Neuronal stem cell (in vitro differentiated cells): ENCODE results near the gene TGFB2.

Source experiments
- DNase-seq: peaks from one replicate; pipeline ENCODE4 v3.0.0-alpha.2; 2013; ENCODE audit warnings: low spot score
- H2AFZ ChIP-seq: one replicate; pipeline ENCODE4 v1.6.1; 2013; ENCODE audit warnings: mild to moderate bottlenecking, low read length, inconsistent platforms
- H2AK5ac ChIP-seq: 2 replicates; pipeline ENCODE4 v1.6.1; 2013; ENCODE audit warnings: low read depth, mild to moderate bottlenecking, inconsistent platforms, low read length, moderate library complexity, mixed read lengths
- H2BK120ac ChIP-seq: 2 replicates; pipeline ENCODE4 v1.6.1; 2013; ENCODE audit warnings: low read depth, mild to moderate bottlenecking, inconsistent platforms, low read length, moderate library complexity, mixed read lengths
- H2BK12ac ChIP-seq: one replicate; pipeline ENCODE4 v1.6.1; 2013; ENCODE audit warnings: low read length, inconsistent platforms
- H2BK15ac ChIP-seq: 2 replicates; pipeline ENCODE4 v1.6.1; 2013; ENCODE audit warnings: mild to moderate bottlenecking, low read length, inconsistent platforms, mixed read lengths
- H2BK5ac ChIP-seq: one replicate; pipeline ENCODE4 v1.6.1; 2013; ENCODE audit warnings: inconsistent platforms, mild to moderate bottlenecking, low read length, moderate library complexity
- H3K14ac ChIP-seq: one replicate; pipeline ENCODE4 v1.6.1; 2013; ENCODE audit warnings: low read length, inconsistent platforms
- H3K18ac ChIP-seq: 2 replicates; pipeline ENCODE4 v1.6.1; 2013; ENCODE audit warnings: low read length, inconsistent platforms
- H3K23ac ChIP-seq: 2 replicates; pipeline ENCODE4 v1.6.1; 2013; ENCODE audit warnings: low read depth, mild to moderate bottlenecking, mixed read lengths, low read length, inconsistent platforms; ENCODE audit not compliant: poor library complexity
- H3K27ac ChIP-seq: replicated peaks from 3 replicates; pipeline ENCODE4 v1.5.1; 2013; ENCODE audit warnings: low read length, inconsistent platforms
- H3K27me3 ChIP-seq, 3 experiments: 2 replicates each; pipeline ENCODE4 v1.6.1; 2013; ENCODE audit warnings: low read length in 3 of 3, mild to moderate bottlenecking in 2 of 3, inconsistent platforms in 1 of 3, low read depth in 1 of 3, mixed read lengths in 1 of 3, moderate library complexity in 1 of 3; ENCODE audit not compliant: control insufficient read depth in 3 of 3, insufficient read depth in 3 of 3
- H3K36me3 ChIP-seq, 2 donors: replicated peaks in 1 of 2; 2 replicates each; pipeline ENCODE4 v1.6.1; 2013; ENCODE audit warnings: low read length in 2 of 2; ENCODE audit not compliant: control insufficient read depth in 2 of 2, insufficient read depth in 2 of 2
- H3K4ac ChIP-seq: 2 replicates; pipeline ENCODE4 v1.6.1; 2013; ENCODE audit warnings: inconsistent platforms, mild to moderate bottlenecking, low read length, moderate library complexity
- H3K4me1 ChIP-seq, 2 donors: 1 replicate in 1 of 2; 2 replicates in 1 of 2; pipeline ENCODE4 v1.6.1; 2013; ENCODE audit warnings: low read length in 2 of 2, low read depth in 1 of 2; ENCODE audit not compliant: control insufficient read depth in 2 of 2, insufficient read depth in 1 of 2
- H3K4me2 ChIP-seq: one replicate; pipeline ENCODE4 v1.6.1; 2013; ENCODE audit warnings: mild to moderate bottlenecking, low read length, inconsistent platforms; ENCODE audit not compliant: insufficient read depth, poor library complexity, severe bottlenecking
- H3K4me3 ChIP-seq, 2 donors: 2 replicates each; pipeline ENCODE4 v1.5.1; 2013; ENCODE audit warnings: low read length in 2 of 2, mild to moderate bottlenecking in 2 of 2, inconsistent platforms in 1 of 2, moderate library complexity in 1 of 2
- H3K79me1 ChIP-seq: one replicate; pipeline ENCODE4 v1.6.1; 2013; ENCODE audit warnings: low read depth, mild to moderate bottlenecking, inconsistent platforms, low read length, moderate library complexity
- H3K9ac ChIP-seq: one replicate; pipeline ENCODE4 v1.6.1; 2013; ENCODE audit warnings: mild to moderate bottlenecking, low read depth, low read length, inconsistent platforms; ENCODE audit not compliant: poor library complexity
- H3K9me3 ChIP-seq, 2 donors: replicated peaks in 1 of 2; 2 replicates each; pipeline versions ENCODE3 to v1.6.1; 2013; ENCODE audit warnings: low read length in 2 of 2, mild to moderate bottlenecking in 2 of 2, inconsistent platforms in 1 of 2, low read depth in 1 of 2, mixed read lengths in 1 of 2, moderate library complexity in 1 of 2; ENCODE audit not compliant: control insufficient read depth in 2 of 2, insufficient read depth in 1 of 2
- H4K8ac ChIP-seq: one replicate; pipeline ENCODE4 v1.6.1; 2013; ENCODE audit warnings: low read depth, mild to moderate bottlenecking, inconsistent platforms, low read length, moderate library complexity
- H4K91ac ChIP-seq: one replicate; pipeline ENCODE4 v1.6.1; 2013; ENCODE audit warnings: low read length, low read depth, mild to moderate bottlenecking, inconsistent platforms; ENCODE audit not compliant: poor library complexity
- WGBS, 2 donors: extraction: QIAGEN DNeasy Blood & Tissue Kit; methylation state at CpG; one replicate each; pipeline ENCODE4 v1.1.7; 2013; ENCODE audit warnings: missing lambda C conversion rate in 2 of 2, mixed read lengths in 1 of 2; ENCODE audit not compliant: insufficient read length in 2 of 2, insufficient replicate concordance in 1 of 2; ENCODE audit errors: extremely low coverage in 2 of 2; 5-methylcytosine and 5-hydroxymethylcytosine counted together

Gene TGFB2

DNA sequence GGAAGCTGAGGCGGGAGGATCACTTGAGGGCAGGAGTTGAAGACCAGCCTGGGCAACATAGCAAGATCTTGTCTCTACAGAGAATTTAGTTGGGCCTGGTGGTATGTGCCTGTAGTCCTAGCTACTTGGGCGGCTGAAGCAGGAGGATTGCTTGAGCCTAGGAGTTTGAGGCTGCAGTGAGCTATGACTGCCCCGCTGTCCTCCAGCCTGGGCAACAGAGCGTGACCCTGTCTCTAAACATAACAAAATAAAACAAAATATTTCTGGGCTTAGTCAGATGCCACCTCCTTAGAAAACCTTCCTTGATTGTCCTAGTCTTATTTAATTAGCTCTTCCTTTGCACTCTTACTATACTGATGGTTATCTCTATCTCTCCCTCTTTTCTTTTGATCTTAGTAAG is 8.5 kb downstream of the TGFB2 start:
- Histone ChIP-seq H3K79me1 (no peaks in the 10 kb centered on the region), H3K27me3 (no peaks in the 10 kb centered on the region), H3K27ac (no peak overlapping the region), H3K14ac (no peak overlapping the region), H3K4ac (no peak overlapping the region), H2BK15ac (no peak overlapping the region), H4K91ac (no peak overlapping the region), H3K9ac (no peak overlapping the region), H3K36me3 (no peaks in the 10 kb centered on the region), H3K4me1 (peaks cover 0 to 7% of the 10 kb centered on the region in 2 donors), H2BK120ac (no peak overlapping the region), H4K8ac (no peak overlapping the region), H3K9me3 (peaks cover 2 to 3% of the 10 kb centered on the region in 2 donors), H2AFZ (no peak overlapping the region), H3K4me3 (no peak overlapping the region), H3K4me2 (no peak overlapping the region), H2AK5ac (no peak overlapping the region), H2BK12ac (no peak overlapping the region), H3K23ac (no peak overlapping the region), H3K18ac (no peak overlapping the region), H2BK5ac (no peak overlapping the region)
- no CpG with 5 or more reads among the region's 4 CpGs for WGBS, 2 donors
- no peak for DNase-seq

DNA sequence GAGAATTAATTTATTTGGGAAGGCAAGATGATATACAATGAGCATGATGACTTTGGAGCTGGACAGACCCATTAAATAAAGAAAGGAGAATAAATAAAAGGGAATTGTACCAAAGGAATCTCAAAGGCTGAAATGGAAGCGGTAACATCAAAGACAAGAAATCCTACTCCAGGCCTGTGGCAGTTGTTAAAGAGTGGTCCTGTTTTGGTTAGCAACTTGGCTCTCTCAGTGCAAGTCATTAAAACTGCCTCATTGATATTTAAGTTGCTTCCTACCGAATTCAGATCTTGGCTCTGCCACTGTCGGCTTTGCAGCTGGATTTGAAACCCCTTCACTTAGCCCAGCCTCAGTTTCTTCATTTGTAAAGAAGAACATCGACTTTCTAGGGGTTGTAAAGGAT is 10.1 kb downstream of the TGFB2 start:
- H3K23ac ChIP-seq: no peak overlapping the region
- H3K4me3 ChIP-seq: no peak overlapping the region
- no peak overlapping the region for H2AK5ac ChIP-seq
- peaks cover 0 to 7% of the 10 kb centered on the region in 2 donors for H3K4me1 ChIP-seq
- H3K14ac ChIP-seq: no peak overlapping the region
- no peak overlapping the region for H2AFZ ChIP-seq
- H3K79me1 ChIP-seq: no peaks in the 10 kb centered on the region
- no peak for DNase-seq
- no peak overlapping the region for H4K8ac ChIP-seq
- no peaks in the 10 kb centered on the region for H3K27me3 ChIP-seq
- peaks cover 2 to 3% of the 10 kb centered on the region in 2 donors for H3K9me3 ChIP-seq
- no peak overlapping the region for H2BK5ac ChIP-seq
- H2BK15ac ChIP-seq: no peak overlapping the region
- H3K27ac ChIP-seq: no peak overlapping the region
- no peak overlapping the region for H2BK12ac ChIP-seq
- H3K4me2 ChIP-seq: no peak overlapping the region
- no peak overlapping the region for H4K91ac ChIP-seq
- H3K18ac ChIP-seq: no peak overlapping the region
- H2BK120ac ChIP-seq: no peak overlapping the region
- H3K4ac ChIP-seq: no peak overlapping the region
- H3K36me3 ChIP-seq: no peaks in the 10 kb centered on the region
- WGBS, 2 donors: no CpG with 5 or more reads among the region's 4 CpGs
- no peak overlapping the region for H3K9ac ChIP-seq

DNA sequence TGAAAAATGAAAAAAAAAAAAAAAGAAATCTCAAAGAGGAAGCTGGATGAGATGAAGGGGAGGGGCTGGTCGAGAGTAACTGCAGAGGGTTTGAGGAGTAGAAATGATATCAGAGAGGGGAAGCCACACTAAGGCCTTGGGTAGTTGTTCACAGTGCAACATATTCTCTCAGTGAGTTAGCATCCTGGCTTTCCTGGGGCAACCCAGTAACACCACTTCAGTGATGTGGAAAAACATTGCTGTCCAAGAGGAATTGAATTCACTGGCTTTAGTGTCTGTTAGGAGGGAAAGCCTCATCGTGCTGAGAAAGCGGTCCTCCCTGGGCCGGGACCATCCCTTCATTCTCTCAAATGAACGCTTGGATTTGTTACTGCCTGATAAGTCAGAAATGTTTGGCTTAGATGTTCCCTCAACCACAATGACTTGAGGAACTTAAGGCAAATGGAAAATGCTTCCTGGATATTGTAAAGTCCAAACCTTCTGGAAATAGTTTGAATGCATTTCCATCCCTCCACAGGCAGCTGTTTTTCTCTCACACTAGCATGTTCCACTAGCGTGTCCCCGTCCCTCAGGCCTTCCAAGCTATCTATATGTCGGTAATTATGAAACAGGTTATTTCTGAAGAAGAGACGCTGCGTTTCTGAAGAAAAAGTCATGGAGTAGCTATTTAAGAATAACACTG is 12.2 kb downstream of the TGFB2 start:
- no peak overlapping the region for H3K27ac ChIP-seq
- no peak overlapping the region for H2AK5ac ChIP-seq
- no peak overlapping the region for H3K9ac ChIP-seq
- H3K23ac ChIP-seq: no peak overlapping the region
- H4K8ac ChIP-seq: no peak overlapping the region
- no peak overlapping the region for H3K4me3 ChIP-seq
- no peaks in the 10 kb centered on the region for H3K36me3 ChIP-seq
- no peak overlapping the region for H3K18ac ChIP-seq
- no CpG with 5 or more reads among the region's 10 CpGs for WGBS, 2 donors
- H3K27me3 ChIP-seq: no peaks in the 10 kb centered on the region
- no peak overlapping the region for H3K4me2 ChIP-seq
- no peak overlapping the region for H2BK120ac ChIP-seq
- H3K79me1 ChIP-seq: no peaks in the 10 kb centered on the region
- no peak overlapping the region for H3K4ac ChIP-seq
- no peaks in the 10 kb centered on the region for H3K4me1 ChIP-seq
- no peak overlapping the region for H2BK15ac ChIP-seq
- no peak overlapping the region for H2BK5ac ChIP-seq
- peaks cover 2 to 3% of the 10 kb centered on the region in 2 donors for H3K9me3 ChIP-seq
- no peak overlapping the region for H4K91ac ChIP-seq
- H2AFZ ChIP-seq: no peak overlapping the region
- DNase-seq: no peak
- no peak overlapping the region for H3K14ac ChIP-seq
- H2BK12ac ChIP-seq: no peak overlapping the region

DNA sequence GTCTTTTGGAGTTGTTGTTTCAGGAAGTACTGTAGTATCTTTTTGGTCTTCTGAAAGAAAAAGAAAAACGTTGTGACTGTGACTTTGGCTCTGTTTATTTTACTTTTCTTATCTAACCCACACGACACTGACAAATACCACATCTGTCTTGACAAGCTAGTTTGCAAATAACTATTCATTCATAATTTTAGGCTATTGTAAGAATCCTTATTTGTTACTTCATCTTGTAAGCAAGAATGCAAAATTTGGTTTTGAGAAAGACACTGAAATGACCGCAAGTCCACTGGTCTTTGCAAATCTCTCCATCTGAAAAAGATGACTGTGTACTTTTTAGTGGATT is 12.7 kb downstream of the TGFB2 start:
- no peak overlapping the region for H4K8ac ChIP-seq
- no peak overlapping the region for H2BK120ac ChIP-seq
- peaks cover 0 to 3% of the 10 kb centered on the region in 2 donors for H3K9me3 ChIP-seq
- H2BK5ac ChIP-seq: no peak overlapping the region
- H3K4me2 ChIP-seq: no peak overlapping the region
- H2BK15ac ChIP-seq: no peak overlapping the region
- no peaks in the 10 kb centered on the region for H3K27me3 ChIP-seq
- no peak overlapping the region for H3K27ac ChIP-seq
- H3K23ac ChIP-seq: no peak overlapping the region
- no peak overlapping the region for H2AFZ ChIP-seq
- no peak overlapping the region for H3K4ac ChIP-seq
- no peak overlapping the region for H2BK12ac ChIP-seq
- no peaks in the 10 kb centered on the region for H3K79me1 ChIP-seq
- no peak overlapping the region for H2AK5ac ChIP-seq
- no peak overlapping the region for H4K91ac ChIP-seq
- WGBS, 2 donors: no CpG with 5 or more reads among the region's 3 CpGs
- DNase-seq: no peak
- H3K14ac ChIP-seq: no peak overlapping the region
- no peak overlapping the region for H3K9ac ChIP-seq
- no peak overlapping the region for H3K4me3 ChIP-seq
- no peaks in the 10 kb centered on the region for H3K4me1 ChIP-seq
- no peaks in the 10 kb centered on the region for H3K36me3 ChIP-seq
- H3K18ac ChIP-seq: no peak overlapping the region
